ENCODE results near the gene ZFYVE16. TPM values are rescaled to one million over a fixed set of nuclear protein-coding genes. Genes with fewer than 3 reads are reported as not detected.
"Not testable (repeated sequence)": the region's sequence is repeated elsewhere in the genome, so short reads cannot be mapped to it uniquely, and the experiment has no call there.

ZFYVE16 gene
- total RNA-seq, 4 donors from 2014 or later, result 13.3 to 119 (median 64.8) TPM

GRCh38 chr5:80466669-80467485 lies 59.0 kb downstream of the ZFYVE16 start:
- Histone ChIP-seq H3K27ac (no peak overlapping the region), H3K4me3 (no peak overlapping the region), H3K36me3 (no peaks in the 10 kb centered on the region), H3K9me3 (peaks cover 0 to 18% of the 10 kb centered on the region in 2 donors), H3K4me1 (no peaks in the 10 kb centered on the region), H3K27me3 (no peaks in the 10 kb centered on the region)
- intact Hi-C loops (cut with DNase I; ENCODE audit: low total_unique reads), result no loop called here
- no peak for DNase-seq
- TF ChIP-seq POLR2A (IDR thresholded peaks at IDR 0.05) (no peak), CTCF (IDR thresholded peaks at IDR 0.05) (no peak)

GRCh38 chr5:80468131-80468530 lies 60.3 kb downstream of the ZFYVE16 start:
- no peak overlapping the region for H3K27ac ChIP-seq
- intact Hi-C loops (cut with DNase I; ENCODE audit: low total_unique reads), result no loop called here
- DNase-seq, result no peak
- H3K36me3 ChIP-seq, result no peaks in the 10 kb centered on the region
- H3K9me3 ChIP-seq, result peaks cover 0 to 14% of the 10 kb centered on the region in 2 donors
- H3K4me3 ChIP-seq, result no peak overlapping the region
- TF ChIP-seq POLR2A (IDR thresholded peaks at IDR 0.05) (no peak), CTCF (IDR thresholded peaks at IDR 0.05) (no peak)
- H3K27me3 ChIP-seq, result no peaks in the 10 kb centered on the region
- no peaks in the 10 kb centered on the region for H3K4me1 ChIP-seq

- H3K9me3 ChIP-seq; H3K4me1 ChIP-seq; DNase-seq; H3K27me3 ChIP-seq; H3K36me3 ChIP-seq; H3K27ac ChIP-seq; H3K4me3 ChIP-seq; intact Hi-C loops (cut with DNase I; ENCODE audit: low total_unique reads): not testable (repeated sequence)
Observed at GRCh38 chr5:80470631-80471030, 62.8 kb downstream of the ZFYVE16 start.

- no peak for TF ChIP-seq POLR2A (IDR thresholded peaks at IDR 0.05)
- TF ChIP-seq CTCF (IDR thresholded peaks at IDR 0.05), result no peak
- intact Hi-C loops (cut with DNase I; ENCODE audit: low total_unique reads), result no loop called here
- no peak overlapping the region for H3K4me3 ChIP-seq
- no peaks in the 10 kb centered on the region for H3K36me3 ChIP-seq
- no peak for DNase-seq
- peaks cover 0 to 9% of the 10 kb centered on the region in 2 donors for H3K9me3 ChIP-seq
- no peak overlapping the region for H3K27ac ChIP-seq
- no peaks in the 10 kb centered on the region for H3K27me3 ChIP-seq
- H3K4me1 ChIP-seq, result no peaks in the 10 kb centered on the region
Observed at GRCh38 chr5:80474929-80475328, 67.1 kb downstream of the ZFYVE16 start.

- no peaks in the 10 kb centered on the region for H3K36me3 ChIP-seq
- TF ChIP-seq CTCF (IDR thresholded peaks at IDR 0.05) (no peak), POLR2A (IDR thresholded peaks at IDR 0.05) (no peak)
- H3K4me1 ChIP-seq, result no peaks in the 10 kb centered on the region
- H3K9me3 ChIP-seq, result peaks cover 0 to 28% of the 10 kb centered on the region in 2 donors
- H3K4me3 ChIP-seq, result no peak overlapping the region
- H3K27ac ChIP-seq, result no peak overlapping the region
- H3K27me3 ChIP-seq, result no peaks in the 10 kb centered on the region
- intact Hi-C loops (cut with DNase I; ENCODE audit: low total_unique reads), result no loop called here
- DNase-seq, result no peak
Observed at GRCh38 chr5:80479713-80480112, 71.8 kb downstream of the ZFYVE16 start.

Data from uterus (tissue), 4 donors.